Fibroblast of the aortic adventitia (primary cell): ENCODE data around the gene HPN. TPM values are rescaled to one million over a fixed set of nuclear protein-coding genes. Genes with fewer than 3 reads are reported as not detected.

Experiments
- DNase-seq: peaks from one replicate; pipeline ENCODE4 v3.0.0-alpha.2; 2010; ENCODE audit warnings: low read depth
- H3K4me3 ChIP-seq: 2 replicates; pipeline ENCODE4 v1.5.1; 2011; ENCODE audit warnings: low read depth, mild to moderate bottlenecking, control low read depth, low read length, moderate library complexity
- CTCF ChIP-seq: IDR thresholded peaks from 2 replicates; pipeline ENCODE4 v1.5.1; 2011; ENCODE audit warnings: mild to moderate bottlenecking, low read length, control low read depth, inconsistent platforms; ENCODE audit not compliant: insufficient read depth
- total RNA-seq: library from RNA; depleted of rRNA; stranded (reverse); fragments of >200 nt; gene quantifications from 2 replicates; pipeline ENCODE4 v1.2.3, GENCODE V29; 2012; ENCODE audit warnings: low replicate concordance

Gene HPN
- total RNA-seq, 1 donor: not detected

GRCh38 chr19:35040826-35041547 is 534 bp upstream of the HPN start:
- no peak overlapping the region for H3K4me3 ChIP-seq
- TF ChIP-seq CTCF: no peak
- DNase-seq: peak; percentile 27

DNA sequence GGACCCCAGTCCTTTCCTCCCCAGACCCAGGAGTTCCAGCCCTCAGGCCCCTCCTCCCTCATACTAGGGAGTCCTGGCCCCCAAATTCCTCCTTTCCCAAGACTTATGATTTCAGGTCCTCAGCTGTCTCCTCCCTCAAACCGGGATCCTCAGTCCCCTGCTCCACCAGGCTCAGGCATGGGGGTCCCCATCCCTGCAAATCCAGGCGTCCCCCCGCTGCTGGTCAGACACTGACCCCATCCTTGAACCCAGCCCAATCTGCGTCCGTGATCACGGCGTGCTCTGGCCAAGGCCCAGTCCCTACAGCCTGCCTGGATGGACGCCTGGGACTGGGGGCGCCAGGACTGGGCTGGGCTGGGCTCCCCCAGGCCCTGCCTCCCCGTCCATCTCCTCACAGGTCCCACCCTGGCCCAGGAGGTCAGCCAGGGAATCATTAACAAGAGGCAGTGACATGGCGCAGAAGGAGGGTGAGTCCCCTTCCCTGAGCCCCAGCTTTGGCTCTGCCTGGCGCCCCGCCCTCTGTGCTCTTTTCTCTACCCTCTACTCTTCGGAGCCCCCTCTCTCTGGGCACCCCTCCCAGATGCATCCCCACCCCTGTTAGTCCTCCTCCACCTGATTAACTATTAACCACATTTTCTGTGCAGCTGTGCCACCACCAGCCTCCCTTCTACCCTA is 672 bp downstream of the HPN start:
- DNase-seq: no peak
- no peak overlapping the region for H3K4me3 ChIP-seq
- TF ChIP-seq CTCF: no peak

DNA sequence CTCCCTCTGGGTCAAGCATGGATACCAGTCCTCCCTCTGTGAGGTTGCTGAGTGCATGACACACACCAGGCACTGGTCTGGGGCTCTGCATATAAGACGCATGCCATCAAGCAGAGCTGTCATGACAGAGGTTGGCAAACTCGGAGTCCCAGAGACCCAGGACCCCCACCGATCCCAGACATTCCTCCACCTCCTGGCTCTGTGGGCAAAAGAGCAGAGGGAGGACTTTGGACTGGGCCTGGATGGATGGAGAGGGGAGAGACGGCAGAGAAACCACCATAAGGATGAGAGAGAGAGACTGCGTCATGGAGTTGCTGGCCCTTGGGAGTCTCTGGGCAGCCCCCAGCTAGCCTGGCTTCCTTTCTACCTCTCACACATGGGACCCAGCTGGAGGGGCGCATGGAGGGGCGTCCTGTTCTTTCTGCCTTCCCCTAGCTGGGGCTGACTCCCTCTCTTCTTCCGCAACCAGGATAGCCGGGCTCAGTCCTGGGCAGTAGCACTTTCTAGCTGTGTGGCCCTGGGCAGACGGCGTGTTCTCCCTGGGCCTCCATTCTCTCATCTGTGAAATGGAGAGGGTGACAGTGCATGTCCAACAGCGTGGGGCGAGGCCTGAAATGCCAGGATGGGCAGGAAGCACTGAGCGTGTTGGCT is 1.6 kb downstream of the HPN start:
- DNase-seq: no peak
- no peak for TF ChIP-seq CTCF
- H3K4me3 ChIP-seq: no peak overlapping the region

GRCh38 chr19:35043906-35044305 is 2.4 kb downstream of the HPN start:
- no peak overlapping the region for H3K4me3 ChIP-seq
- no peak for TF ChIP-seq CTCF
- DNase-seq: no peak

- no peak overlapping the region for H3K4me3 ChIP-seq
- DNase-seq: peak; percentile 66
- TF ChIP-seq CTCF: peak; percentile 97
Measured at GRCh38 chr19:35044317-35045117, 3.0 kb downstream of the HPN start.

- no peak overlapping the region for H3K4me3 ChIP-seq
- peak; percentile 22 for TF ChIP-seq CTCF
- no peak for DNase-seq
Measured at GRCh38 chr19:35045667-35046300, 4.3 kb downstream of the HPN start.
